Suprapubic skin (tissue), 4 donors: Measurements from ENCODE around the gene DDX41. TPM values are rescaled to one million over a fixed set of nuclear protein-coding genes. Genes with fewer than 3 reads are reported as not detected.
"Not testable (repeated sequence)": the region's sequence is repeated elsewhere in the genome, so short reads cannot be mapped to it uniquely, and the experiment has no call there.

Experiments
- DNase-seq, 2 donors: peaks; one replicate each; pipeline ENCODE4 v3.0.0-alpha.2; 2019; ENCODE audit warnings: low spot score in 2 of 2
- H3K27ac ChIP-seq: fragments of 200-600 bp; sonication (generic); one replicate; pipeline ENCODE4 v1.5.1; 2019
- H3K27me3 ChIP-seq: fragments of 200-600 bp; sonication (generic); one replicate; pipeline ENCODE4 v1.5.1; 2019
- H3K36me3 ChIP-seq: fragments of 200-600 bp; sonication (generic); one replicate; pipeline ENCODE4 v1.5.1; 2019
- H3K4me1 ChIP-seq: fragments of 200-600 bp; sonication (generic); one replicate; pipeline ENCODE4 v1.5.1; 2019
- H3K4me3 ChIP-seq: fragments of 200-600 bp; sonication (generic); one replicate; pipeline ENCODE4 v1.5.1; 2019; ENCODE audit warnings: mild to moderate bottlenecking
- H3K9me3 ChIP-seq: fragments of 200-600 bp; sonication (generic); one replicate; pipeline ENCODE4 v1.5.1; 2019
- EP300 ChIP-seq: sonication (generic); formaldehyde crosslinking; IDR thresholded peaks from one replicate; pipeline ENCODE4 v1.6.1; 2017; ENCODE audit warnings: antibody characterized with exemption
- POLR2A ChIP-seq, 2 donors: fragments of 450-650 bp; IDR thresholded peaks; one replicate each; pipeline ENCODE4 v1.6.1; 2017; ENCODE audit warnings: antibody characterized with exemption in 2 of 2, mild to moderate bottlenecking in 2 of 2, moderate library complexity in 2 of 2
- POLR2AphosphoS5 ChIP-seq, 3 donors: sonication (generic); formaldehyde crosslinking; IDR thresholded peaks; one replicate each; pipeline ENCODE4 v1.6.1; 2017; ENCODE audit warnings: antibody characterized with exemption in 3 of 3
- WGBS: methylation state at CpG from one replicate; pipeline ENCODE4 v1.1.5; 2018; 5-methylcytosine and 5-hydroxymethylcytosine counted together
- total RNA-seq, 4 donors: library from RNA; depleted of rRNA; stranded (reverse); fragments of >200 nt; gene quantifications; one replicate each; pipeline ENCODE4 v1.1.0, GENCODE V29; 2016
- TF ChIP-seq, protein P1 (sequence below), 2 donors: fragments of 200-600 bp in 1 of 2; fragments of 450-650 bp in 1 of 2; sonication (generic) in 1 of 2; IDR thresholded peaks; one replicate each; pipeline ENCODE4 v1.5.1; 2016 to 2019; ENCODE audit warnings: antibody characterized with exemption in 2 of 2, mild to moderate bottlenecking in 1 of 2, moderate library complexity in 1 of 2

Gene DDX41
- total RNA-seq, result 100 to 1,000 TPM in 2 of 4 donors, 10 to 100 TPM in 2; 83.8 to 148 (median 103) TPM

- Histone ChIP-seq H3K9me3 (no peaks in the 10 kb centered on the region), H3K4me1 (peaks cover 29% of the 10 kb centered on the region), H3K36me3 (peaks cover 59% of the 10 kb centered on the region), H3K27me3 (no peaks in the 10 kb centered on the region), H3K27ac (peak within 1 kb of the TSS; percentile 89), H3K4me3 (peak within 1 kb of the TSS; percentile 98)
- WGBS, result under 1% methylated on average over 56 of the region's 96 CpGs
- peak; percentile 98 to 99 for DNase-seq
- TF ChIP-seq, protein P1, sequence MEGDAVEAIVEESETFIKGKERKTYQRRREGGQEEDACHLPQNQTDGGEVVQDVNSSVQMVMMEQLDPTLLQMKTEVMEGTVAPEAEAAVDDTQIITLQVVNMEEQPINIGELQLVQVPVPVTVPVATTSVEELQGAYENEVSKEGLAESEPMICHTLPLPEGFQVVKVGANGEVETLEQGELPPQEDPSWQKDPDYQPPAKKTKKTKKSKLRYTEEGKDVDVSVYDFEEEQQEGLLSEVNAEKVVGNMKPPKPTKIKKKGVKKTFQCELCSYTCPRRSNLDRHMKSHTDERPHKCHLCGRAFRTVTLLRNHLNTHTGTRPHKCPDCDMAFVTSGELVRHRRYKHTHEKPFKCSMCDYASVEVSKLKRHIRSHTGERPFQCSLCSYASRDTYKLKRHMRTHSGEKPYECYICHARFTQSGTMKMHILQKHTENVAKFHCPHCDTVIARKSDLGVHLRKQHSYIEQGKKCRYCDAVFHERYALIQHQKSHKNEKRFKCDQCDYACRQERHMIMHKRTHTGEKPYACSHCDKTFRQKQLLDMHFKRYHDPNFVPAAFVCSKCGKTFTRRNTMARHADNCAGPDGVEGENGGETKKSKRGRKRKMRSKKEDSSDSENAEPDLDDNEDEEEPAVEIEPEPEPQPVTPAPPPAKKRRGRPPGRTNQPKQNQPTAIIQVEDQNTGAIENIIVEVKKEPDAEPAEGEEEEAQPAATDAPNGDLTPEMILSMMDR (IDR thresholded peaks at IDR 0.05), result peak in 1 of 2 donors; percentile 13
- TF ChIP-seq POLR2A (IDR thresholded peaks at IDR 0.05) (peak in 1 of 2 donors; percentile 14), EP300 (no peak), POLR2AphosphoS5 (IDR thresholded peaks at IDR 0.05) (peak in 2 of 3 donors; percentile 93 to 99)
Observed at GRCh38 chr5:177516601-177517568, at the start of gene DDX41. DDX41 (minus strand) TSS chr5:177516961; CDS start chr5:177516945, 16 bp downstream.

DNA sequence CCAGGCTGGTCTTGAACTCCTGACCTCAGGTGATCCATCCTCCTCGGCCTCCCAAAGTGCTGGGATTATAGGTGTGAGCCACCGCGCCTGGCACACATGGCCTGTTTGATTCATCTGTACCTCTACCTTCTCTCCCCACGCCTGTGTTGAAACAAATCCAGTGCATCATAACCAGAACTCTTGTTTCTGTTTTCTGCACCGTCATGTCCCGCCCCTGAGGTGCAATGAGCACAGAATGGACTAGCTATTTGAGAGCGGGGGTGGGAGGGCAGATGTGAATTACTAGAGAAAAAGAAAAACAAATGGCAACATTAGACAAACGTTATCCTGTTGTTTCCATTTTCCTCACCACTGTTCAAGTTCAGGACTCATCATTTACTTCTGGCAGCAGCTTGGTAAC lies 48.3 kb upstream of the DDX41 start:
- TF ChIP-seq, protein P1 (IDR thresholded peaks at IDR 0.05), result no peak
- no peak for TF ChIP-seq EP300
- TF ChIP-seq POLR2AphosphoS5 (IDR thresholded peaks at IDR 0.05), result no peak
- TF ChIP-seq POLR2A (IDR thresholded peaks at IDR 0.05), result no peak
- Histone ChIP-seq H3K4me3 (no peak overlapping the region), H3K27ac (no peak overlapping the region), H3K9me3 (no peaks in the 10 kb centered on the region), H3K36me3 (no peaks in the 10 kb centered on the region), H3K27me3 (no peaks in the 10 kb centered on the region), H3K4me1 (no peaks in the 10 kb centered on the region)
- WGBS, result 77% methylated on average over 8 of the region's 8 CpGs
- DNase-seq, result no peak

DNA sequence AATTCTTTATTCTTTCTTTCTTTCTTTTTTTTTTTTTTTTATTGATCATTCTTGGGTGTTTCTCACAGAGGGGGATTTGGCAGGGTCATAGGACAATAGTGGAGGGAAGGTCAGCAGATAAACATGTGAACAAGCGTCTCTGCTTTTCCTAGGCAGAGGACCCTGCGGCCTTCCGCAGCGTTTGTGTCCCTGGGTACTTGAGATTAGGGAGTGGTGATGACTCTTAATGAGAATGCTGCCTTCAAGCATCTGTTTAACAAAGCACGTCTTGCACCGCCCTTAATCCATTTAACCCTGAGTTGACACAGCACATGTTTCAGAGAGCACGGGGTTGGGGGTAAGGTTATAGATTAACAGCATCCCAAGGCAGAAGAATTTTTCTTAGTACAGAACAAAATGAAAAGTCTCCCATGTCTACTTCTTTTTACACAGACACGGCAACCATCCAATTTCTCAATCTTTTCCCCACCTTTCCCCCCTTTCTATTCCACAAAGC lies 42.7 kb upstream of the DDX41 start:
- not testable (repeated sequence) for H3K36me3 ChIP-seq, H3K27ac ChIP-seq, DNase-seq, H3K9me3 ChIP-seq, H3K4me3 ChIP-seq, H3K27me3 ChIP-seq
- 29% methylated on average over 8 of the region's 8 CpGs for WGBS
- H3K4me1 ChIP-seq, result peaks cover 12% of the 10 kb centered on the region

GRCh38 chr5:177557796-177558195 lies 41.0 kb upstream of the DDX41 start:
- H3K36me3 ChIP-seq, result no peaks in the 10 kb centered on the region
- no peaks in the 10 kb centered on the region for H3K9me3 ChIP-seq
- 95% methylated on average over 5 of the region's 5 CpGs for WGBS
- no peaks in the 10 kb centered on the region for H3K27me3 ChIP-seq
- TF ChIP-seq EP300 (no peak), POLR2A (IDR thresholded peaks at IDR 0.05) (no peak), POLR2AphosphoS5 (IDR thresholded peaks at IDR 0.05) (no peak)
- TF ChIP-seq, protein P1 (IDR thresholded peaks at IDR 0.05), result no peak
- no peak overlapping the region for H3K27ac ChIP-seq
- no peak overlapping the region for H3K4me3 ChIP-seq
- no peak for DNase-seq
- H3K4me1 ChIP-seq, result peaks cover 21% of the 10 kb centered on the region

DNA sequence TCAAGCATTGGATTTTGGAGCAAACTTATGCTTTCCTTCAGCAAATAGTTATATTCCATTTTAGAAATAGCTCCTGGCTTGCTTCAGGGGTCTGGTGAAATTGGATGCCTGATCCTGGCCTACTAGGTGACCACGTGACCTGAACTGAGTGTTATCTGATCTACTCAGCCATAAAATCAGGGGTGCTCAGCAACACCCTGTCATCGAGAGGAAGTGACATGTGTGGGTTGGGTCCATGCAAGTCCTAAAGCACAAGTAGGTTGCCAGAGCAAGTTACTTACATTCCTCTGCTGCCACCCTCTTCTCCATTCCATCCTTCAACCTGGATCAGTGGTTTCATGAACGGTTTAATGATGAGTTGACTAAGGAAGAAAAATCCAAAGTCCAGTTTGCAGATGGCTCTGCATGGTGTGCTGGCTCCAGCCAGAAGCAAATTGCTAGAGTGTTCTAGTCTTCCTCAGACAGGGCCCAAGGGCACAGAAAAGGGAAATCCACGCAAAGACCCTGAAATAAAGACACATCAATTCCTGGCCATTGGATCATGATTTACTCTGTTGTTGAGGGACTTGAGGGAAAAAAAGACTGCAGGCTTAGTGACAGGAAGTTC lies 40.4 kb upstream of the DDX41 start:
- Histone ChIP-seq H3K36me3 (no peaks in the 10 kb centered on the region), H3K27ac (no peak overlapping the region), H3K9me3 (no peaks in the 10 kb centered on the region), H3K27me3 (no peaks in the 10 kb centered on the region), H3K4me3 (no peak overlapping the region), H3K4me1 (peaks cover 28% of the 10 kb centered on the region)
- no peak for DNase-seq
- 45% methylated on average over 4 of the region's 4 CpGs for WGBS
- TF ChIP-seq EP300 (no peak), POLR2AphosphoS5 (IDR thresholded peaks at IDR 0.05) (no peak), POLR2A (IDR thresholded peaks at IDR 0.05) (no peak)
- TF ChIP-seq, protein P1 (IDR thresholded peaks at IDR 0.05), result no peak
